SJSA1 (cell line): ENCODE data around the gene MALL. TPM values are rescaled to one million over a fixed set of nuclear protein-coding genes. Genes with fewer than 3 reads are reported as not detected.
"Not testable (repeated sequence)": the region's sequence is repeated elsewhere in the genome, so short reads cannot be mapped to it uniquely, and the experiment has no call there.

Experiments used
- DNase-seq, 2 experiments: peaks; one replicate each; pipeline ENCODE4 v3.0.0-alpha.2; 2015 to 2020; ENCODE audit warnings: low spot score in 2 of 2, low read depth in 1 of 2
- H3K27ac ChIP-seq: fragments of 250-450 bp; sonication (Bioruptor Pico); 2 replicates; pipeline ENCODE4 v1.5.1; 2020; ENCODE audit warnings: mild to moderate bottlenecking, moderate library complexity
- H3K27me3 ChIP-seq: fragments of 250-450 bp; sonication (Bioruptor Pico); replicated peaks from 2 replicates; pipeline ENCODE4 v1.5.1; 2020; ENCODE audit warnings: mild to moderate bottlenecking, moderate library complexity
- H3K36me3 ChIP-seq: fragments of 250-450 bp; sonication (Bioruptor Pico); 2 replicates; pipeline ENCODE4 v1.5.1; 2020; ENCODE audit warnings: mild to moderate bottlenecking
- H3K4me1 ChIP-seq: fragments of 250-450 bp; sonication (Bioruptor Pico); replicated peaks from 2 replicates; pipeline ENCODE4 v1.6.1; 2021; ENCODE audit warnings: mild to moderate bottlenecking
- H3K4me3 ChIP-seq: fragments of 250-450 bp; sonication (Bioruptor Pico); 2 replicates; pipeline ENCODE4 v1.5.1; 2020; ENCODE audit warnings: mild to moderate bottlenecking
- H3K9me3 ChIP-seq: fragments of 250-450 bp; sonication (Bioruptor Pico); replicated peaks from 2 replicates; pipeline ENCODE4 v1.5.1; 2020; ENCODE audit warnings: mild to moderate bottlenecking
- total RNA-seq: library from RNA; depleted of rRNA; stranded (reverse); fragments of >200 nt; shearing (Covaris generic); gene quantifications from 2 replicates; pipeline ENCODE4 v1.2.3, GENCODE V29; 2014; rRNA removed

Gene MALL
- total RNA-seq, result not detected in 2 replicates

- H3K36me3 ChIP-seq, result no peaks in the 10 kb centered on the region
- no peak for DNase-seq
- no peaks in the 10 kb centered on the region for H3K9me3 ChIP-seq
- no peaks in the 10 kb centered on the region for H3K27me3 ChIP-seq
- H3K27ac ChIP-seq, result no peak within 1 kb of the TSS
- no peak within 1 kb of the TSS for H3K4me3 ChIP-seq
- H3K4me1 ChIP-seq, result no peaks in the 10 kb centered on the region
These were observed at the start of gene MALL for GRCh38 chr2:110115291-110116032. TSS of gene MALL (minus strand) at chr2:110115822. CDS start at chr2:110115792, 30 bp downstream.

GRCh38 chr2:110157153-110157793 lies 41.7 kb upstream of the MALL start:
- H3K27me3 ChIP-seq, result 0 out of 2 replicates have a peak, but pooled peaks cover 4% of the 10 kb centered on the region
- H3K4me3 ChIP-seq, result no peak overlapping the region
- peak overlapping the region; percentile 9; the same call in 1 of the 2 replicates for H3K27ac ChIP-seq
- peak in 1 of 2 experiments; percentile 40 for DNase-seq
- H3K4me1 ChIP-seq, result peaks cover 9% of the 10 kb centered on the region
- peaks cover 4% of the 10 kb centered on the region for H3K9me3 ChIP-seq
- no peaks in the 10 kb centered on the region; the same call in 1 of the 2 replicates for H3K36me3 ChIP-seq

GRCh38 chr2:110154828-110155227 lies 39.2 kb upstream of the MALL start:
- H3K4me1 ChIP-seq, result peaks cover 13% of the 10 kb centered on the region
- not testable (repeated sequence) for H3K4me3 ChIP-seq, H3K9me3 ChIP-seq, H3K27ac ChIP-seq, H3K36me3 ChIP-seq, H3K27me3 ChIP-seq, DNase-seq

GRCh38 chr2:110154188-110154587 lies 38.6 kb upstream of the MALL start:
- not testable (repeated sequence) for DNase-seq, H3K27ac ChIP-seq, H3K36me3 ChIP-seq, H3K9me3 ChIP-seq, H3K27me3 ChIP-seq, H3K4me3 ChIP-seq
- peaks cover 19% of the 10 kb centered on the region for H3K4me1 ChIP-seq

- DNase-seq, result no peak
- Histone ChIP-seq H3K27ac (no peak overlapping the region), H3K36me3 (no peaks in the 10 kb centered on the region; the same call in 1 of the 2 replicates), H3K4me1 (peaks cover 22% of the 10 kb centered on the region), H3K27me3 (no peaks in the 10 kb centered on the region), H3K9me3 (peaks cover 4% of the 10 kb centered on the region), H3K4me3 (no peak overlapping the region)
These were observed 37.8 kb upstream of the MALL start for GRCh38 chr2:110153416-110153815.

GRCh38 chr2:110152943-110153342 lies 37.3 kb upstream of the MALL start:
- Histone ChIP-seq H3K9me3 (peaks cover 4% of the 10 kb centered on the region), H3K36me3 (no peaks in the 10 kb centered on the region; the same call in 1 of the 2 replicates), H3K27ac (no peak overlapping the region), H3K27me3 (no peaks in the 10 kb centered on the region), H3K4me3 (no peak overlapping the region), H3K4me1 (peaks cover 22% of the 10 kb centered on the region)
- no peak for DNase-seq

- Histone ChIP-seq H3K27ac (no peak overlapping the region), H3K4me3 (no peak overlapping the region)
These were observed 34.0 kb upstream of the MALL start for GRCh38 chr2:110149330-110150220.

GRCh38 chr2:110146945-110147332 lies 31.3 kb upstream of the MALL start:
- Histone ChIP-seq H3K36me3 (no peaks in the 10 kb centered on the region), H3K27me3 (no peaks in the 10 kb centered on the region), H3K4me1 (peaks cover 13% of the 10 kb centered on the region), H3K27ac (no peak overlapping the region), H3K4me3 (no peak overlapping the region), H3K9me3 (no peaks in the 10 kb centered on the region)
- no peak for DNase-seq

More at GRCh38 chr2:110149330-110150220, 34.0 kb upstream of the MALL start:
- Histone ChIP-seq H3K27me3 (no peaks in the 10 kb centered on the region), H3K9me3 (no peaks in the 10 kb centered on the region), H3K36me3 (no peaks in the 10 kb centered on the region), H3K4me1 (peaks cover 13% of the 10 kb centered on the region)
- DNase-seq, result peak in 1 of 2 experiments; percentile 27

- Histone ChIP-seq H3K4me3 (no peak overlapping the region), H3K27me3 (no peaks in the 10 kb centered on the region), H3K27ac (no peak overlapping the region), H3K9me3 (no peaks in the 10 kb centered on the region), H3K4me1 (peaks cover 13% of the 10 kb centered on the region), H3K36me3 (no peaks in the 10 kb centered on the region)
- DNase-seq, result no peak
These were observed 30.7 kb upstream of the MALL start for GRCh38 chr2:110146183-110146944.

GRCh38 chr2:110143982-110144381 lies 28.4 kb upstream of the MALL start:
- DNase-seq, result no peak
- Histone ChIP-seq H3K4me1 (peaks cover under 1% of the 10 kb centered on the region), H3K36me3 (no peaks in the 10 kb centered on the region), H3K4me3 (no peak overlapping the region), H3K27me3 (no peaks in the 10 kb centered on the region), H3K27ac (no peak overlapping the region), H3K9me3 (no peaks in the 10 kb centered on the region)

- H3K4me3 ChIP-seq, result no peak overlapping the region
- H3K4me1 ChIP-seq, result no peaks in the 10 kb centered on the region
These were observed 24.8 kb upstream of the MALL start for GRCh38 chr2:110140401-110140800.

GRCh38 chr2:110134025-110134424 lies 18.4 kb upstream of the MALL start:
- no peak for DNase-seq
- no peaks in the 10 kb centered on the region; the same call in 1 of the 2 replicates for H3K27me3 ChIP-seq
- H3K27ac ChIP-seq, result no peak overlapping the region
- H3K4me3 ChIP-seq, result no peak overlapping the region
- H3K4me1 ChIP-seq, result no peaks in the 10 kb centered on the region
- H3K9me3 ChIP-seq, result no peaks in the 10 kb centered on the region
- no peaks in the 10 kb centered on the region for H3K36me3 ChIP-seq

More at GRCh38 chr2:110140401-110140800, 24.8 kb upstream of the MALL start:
- Histone ChIP-seq H3K9me3 (no peaks in the 10 kb centered on the region), H3K27me3 (no peaks in the 10 kb centered on the region), H3K36me3 (no peaks in the 10 kb centered on the region), H3K27ac (no peak overlapping the region)
- no peak for DNase-seq

- no peak overlapping the region for H3K4me3 ChIP-seq
- no peaks in the 10 kb centered on the region for H3K36me3 ChIP-seq
- H3K9me3 ChIP-seq, result no peaks in the 10 kb centered on the region
- no peaks in the 10 kb centered on the region; the same call in 1 of the 2 replicates for H3K27me3 ChIP-seq
- no peak overlapping the region for H3K27ac ChIP-seq
- DNase-seq, result no peak
- no peaks in the 10 kb centered on the region for H3K4me1 ChIP-seq
These were observed 15.5 kb upstream of the MALL start for GRCh38 chr2:110131166-110131565.
